Epithelial cell of proximal tubule (primary cell): ENCODE results near the gene PPFIBP2. TPM values are rescaled to one million over a fixed set of nuclear protein-coding genes. Genes with fewer than 3 reads are reported as not detected.
A peak's percentile ranks its signal among the peaks of the same experiment; 100 is the strongest.

Source experiments
- DNase-seq: peaks from one replicate; pipeline ENCODE4 v3.0.0-alpha.2; 2011; ENCODE audit warnings: low read depth
- H3K4me3 ChIP-seq: 2 replicates; pipeline ENCODE4 v1.5.1; 2011; ENCODE audit warnings: low read depth, mild to moderate bottlenecking, low read length
- total RNA-seq: library from RNA; depleted of rRNA; stranded (reverse); fragments of >200 nt; gene quantifications from 2 replicates; pipeline ENCODE4 v1.2.3, GENCODE V29; 2015
- TF ChIP-seq, protein P1 (sequence below): conservative IDR thresholded peaks from 2 replicates; pipeline ENCODE4 v1.5.1; 2012; ENCODE audit warnings: low read depth, mild to moderate bottlenecking, low read length

PPFIBP2 gene
- total RNA-seq, 1 donor from 2014 or later = 1.7 TPM

DNA sequence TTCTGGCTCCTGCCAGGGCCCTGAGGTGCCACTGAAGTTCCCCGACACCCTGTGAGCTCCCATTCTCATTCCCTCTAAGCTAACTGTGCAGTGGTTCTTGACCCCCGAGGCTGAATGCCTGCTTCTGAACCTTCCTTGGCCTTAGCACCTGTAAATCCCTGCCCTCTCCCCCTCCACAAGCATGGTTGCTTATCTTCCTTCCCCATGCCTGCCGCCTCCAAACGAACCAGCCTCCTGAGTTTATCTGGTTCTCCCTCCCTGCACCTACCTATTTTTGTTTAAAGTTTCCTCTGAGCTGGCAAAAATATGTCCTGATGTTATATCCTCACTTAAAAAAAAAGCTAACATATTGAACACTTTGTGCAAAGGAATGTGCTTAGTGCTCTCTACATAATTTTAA lies 33.9 kb downstream of the PPFIBP2 start:
- no peak for DNase-seq
- TF ChIP-seq, protein P1, sequence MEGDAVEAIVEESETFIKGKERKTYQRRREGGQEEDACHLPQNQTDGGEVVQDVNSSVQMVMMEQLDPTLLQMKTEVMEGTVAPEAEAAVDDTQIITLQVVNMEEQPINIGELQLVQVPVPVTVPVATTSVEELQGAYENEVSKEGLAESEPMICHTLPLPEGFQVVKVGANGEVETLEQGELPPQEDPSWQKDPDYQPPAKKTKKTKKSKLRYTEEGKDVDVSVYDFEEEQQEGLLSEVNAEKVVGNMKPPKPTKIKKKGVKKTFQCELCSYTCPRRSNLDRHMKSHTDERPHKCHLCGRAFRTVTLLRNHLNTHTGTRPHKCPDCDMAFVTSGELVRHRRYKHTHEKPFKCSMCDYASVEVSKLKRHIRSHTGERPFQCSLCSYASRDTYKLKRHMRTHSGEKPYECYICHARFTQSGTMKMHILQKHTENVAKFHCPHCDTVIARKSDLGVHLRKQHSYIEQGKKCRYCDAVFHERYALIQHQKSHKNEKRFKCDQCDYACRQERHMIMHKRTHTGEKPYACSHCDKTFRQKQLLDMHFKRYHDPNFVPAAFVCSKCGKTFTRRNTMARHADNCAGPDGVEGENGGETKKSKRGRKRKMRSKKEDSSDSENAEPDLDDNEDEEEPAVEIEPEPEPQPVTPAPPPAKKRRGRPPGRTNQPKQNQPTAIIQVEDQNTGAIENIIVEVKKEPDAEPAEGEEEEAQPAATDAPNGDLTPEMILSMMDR = no peak
- H3K4me3 ChIP-seq = no peak overlapping the region

DNA sequence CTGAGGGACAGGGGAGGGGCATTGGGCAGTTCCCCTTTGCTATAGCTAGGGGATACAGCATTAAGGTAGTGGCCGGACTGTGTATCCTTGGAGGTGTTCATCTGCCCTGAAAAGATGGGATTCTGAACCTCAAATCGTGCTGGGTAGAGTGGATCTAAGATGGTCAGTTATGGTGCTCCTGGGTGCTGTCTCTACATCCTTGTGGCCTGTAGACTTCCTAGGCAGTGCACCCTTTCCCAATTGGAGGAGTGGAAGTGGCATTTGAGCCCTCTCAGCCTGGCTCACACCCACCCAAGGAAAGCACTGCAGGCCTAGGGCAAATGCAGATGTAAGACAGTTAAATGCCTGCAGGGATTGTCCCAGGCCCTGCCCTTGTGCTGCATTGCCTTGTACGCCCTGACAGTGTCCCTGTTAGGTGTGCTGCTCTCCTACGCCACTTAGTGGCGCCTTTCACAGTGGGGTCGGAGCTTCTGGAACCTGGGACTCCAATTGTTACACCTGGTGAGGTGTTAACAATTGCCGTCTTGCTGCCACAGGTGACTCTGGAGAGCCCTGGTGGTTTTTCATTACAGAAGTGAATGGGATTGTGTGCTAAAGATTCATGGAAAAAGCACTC lies 35.0 kb downstream of the PPFIBP2 start:
- TF ChIP-seq, protein P1 = peak; percentile 42
- no peak for DNase-seq

DNA sequence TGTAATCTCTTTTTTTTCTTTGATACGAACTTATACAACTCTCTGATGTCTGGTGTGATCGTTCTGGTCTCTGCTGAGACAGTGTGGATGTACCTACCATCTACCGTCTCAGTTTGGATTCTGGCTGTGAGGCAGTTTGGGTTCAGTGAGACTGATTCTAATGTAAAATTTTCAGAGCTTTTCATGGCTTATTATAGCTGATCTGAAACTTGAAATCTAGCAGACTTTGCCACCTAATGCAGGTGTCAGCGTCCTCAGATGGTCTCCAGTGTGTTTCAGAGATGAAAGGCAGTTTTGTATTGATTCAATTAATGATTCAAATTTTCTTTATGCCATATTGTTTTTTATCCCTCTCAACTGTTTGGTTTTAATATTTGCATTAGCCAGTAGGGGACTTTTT lies 35.9 kb downstream of the PPFIBP2 start:
- no peak for DNase-seq
- H3K4me3 ChIP-seq = no peak overlapping the region
- TF ChIP-seq, protein P1 = no peak

More for the DNA sequence above, 35.0 kb downstream of the PPFIBP2 start:
- no peak overlapping the region for H3K4me3 ChIP-seq

DNA sequence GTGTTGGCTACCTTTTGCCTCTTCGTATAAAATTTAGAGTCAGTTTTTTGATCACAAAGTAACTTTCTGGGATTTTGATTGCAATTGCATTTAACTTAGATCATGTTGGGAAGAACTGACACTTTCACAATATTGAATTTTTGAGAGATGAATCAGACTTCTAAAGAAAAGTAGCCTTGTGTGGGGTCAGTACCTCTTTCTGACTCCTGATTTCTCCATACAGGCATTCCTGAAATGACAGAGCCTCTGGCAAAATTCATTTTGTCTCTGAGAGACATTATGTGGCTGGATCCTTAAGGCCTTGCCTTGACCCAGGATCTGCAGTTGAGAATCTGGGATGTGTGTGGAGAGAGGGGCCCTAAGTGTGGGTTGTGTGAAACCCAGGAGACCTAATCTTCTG lies 37.8 kb downstream of the PPFIBP2 start:
- H3K4me3 ChIP-seq = no peak overlapping the region
- TF ChIP-seq, protein P1 = no peak
- peak; percentile 71 for DNase-seq

DNA sequence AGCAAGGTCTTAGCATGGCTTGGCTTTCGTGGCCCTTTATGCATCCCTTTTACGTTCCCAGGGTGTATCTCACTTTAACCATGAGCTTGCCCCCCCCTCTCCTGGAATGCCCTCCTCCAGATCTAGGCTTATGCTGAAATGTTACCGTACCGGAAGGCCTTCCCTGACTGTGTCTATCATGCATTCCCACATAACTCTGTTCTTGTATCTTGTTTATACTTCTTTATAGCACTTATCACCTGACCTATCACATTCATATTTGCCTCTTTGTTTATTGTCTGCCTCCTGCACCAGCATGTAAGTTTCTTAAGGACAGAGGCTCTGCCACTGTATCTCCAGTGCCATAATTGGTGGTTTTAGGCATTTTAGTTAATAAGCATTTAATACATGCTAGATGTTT lies 38.9 kb downstream of the PPFIBP2 start:
- TF ChIP-seq, protein P1 = no peak
- no peak overlapping the region for H3K4me3 ChIP-seq

DNA sequence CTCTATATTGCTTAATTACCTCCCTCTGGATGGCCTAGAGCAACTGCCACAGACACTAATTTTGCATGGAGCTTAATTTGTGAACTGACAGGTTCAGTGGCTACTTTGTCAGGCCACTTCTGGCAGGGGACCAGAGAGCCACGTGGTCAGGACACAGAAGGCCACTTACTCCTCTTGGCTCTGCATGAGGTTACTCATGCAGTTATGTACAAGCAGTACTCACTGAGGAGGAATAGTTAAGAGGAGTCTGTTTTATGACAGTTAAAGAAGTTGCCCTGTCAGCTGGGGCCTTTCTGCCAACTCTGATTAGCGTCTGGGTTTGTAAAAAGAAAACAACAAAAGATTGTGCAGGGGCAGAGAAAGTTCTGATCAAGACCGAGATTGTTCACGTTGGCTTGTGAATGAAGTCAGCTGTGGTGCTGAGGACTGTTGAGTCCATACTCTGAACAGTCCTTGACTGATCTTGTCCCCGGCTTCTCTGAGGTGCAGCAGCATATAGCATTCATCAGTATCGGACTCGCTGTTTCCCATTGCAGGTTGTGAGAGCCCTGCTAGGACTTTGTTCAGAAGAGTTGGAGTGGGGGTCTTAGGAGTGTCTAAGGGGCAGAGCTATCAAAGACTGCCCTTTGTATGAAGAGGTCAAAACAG lies 41.4 kb downstream of the PPFIBP2 start:
- TF ChIP-seq, protein P1 = no peak
- DNase-seq = no peak
- no peak overlapping the region for H3K4me3 ChIP-seq

More for the DNA sequence above, 38.9 kb downstream of the PPFIBP2 start:
- DNase-seq = no peak

DNA sequence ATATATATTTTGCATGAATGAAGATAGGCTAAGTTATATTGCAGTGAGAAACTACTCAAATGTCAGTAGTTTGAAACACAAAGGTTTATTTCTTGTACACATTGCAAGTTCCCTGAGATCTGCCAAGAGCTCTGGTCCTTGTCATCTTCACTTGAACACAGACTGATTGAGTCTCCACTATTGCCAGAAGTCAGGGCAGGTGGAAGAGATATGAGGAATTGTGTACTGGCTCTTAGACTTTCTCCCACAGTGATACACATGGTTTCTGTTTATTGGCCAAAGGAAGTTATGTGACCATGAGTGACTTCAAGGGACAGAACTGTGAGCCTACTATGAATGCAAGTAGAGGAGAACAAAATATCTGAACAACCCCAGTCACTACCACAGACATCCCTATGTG lies 44.2 kb downstream of the PPFIBP2 start:
- DNase-seq = no peak
- TF ChIP-seq, protein P1 = no peak
- H3K4me3 ChIP-seq = no peak overlapping the region
